Fibroblast of pulmonary artery (primary cell): ENCODE results near the gene ZFP36L1.
A peak's percentile ranks its signal among the peaks of the same experiment; 100 is the strongest.

ENCODE experiments used
- DNase-seq: peaks from one replicate; pipeline ENCODE4 v3.0.0-alpha.2; 2010; ENCODE audit warnings: low read depth
- H3K4me3 ChIP-seq: replicated peaks from 2 replicates; pipeline ENCODE4 v1.5.1; 2011; ENCODE audit warnings: low read depth, mild to moderate bottlenecking, control low read depth, low read length, moderate library complexity
- CTCF ChIP-seq: IDR thresholded peaks from 2 replicates; pipeline ENCODE4 v1.5.1; 2011; ENCODE audit warnings: mild to moderate bottlenecking, control low read depth, low read length, inconsistent platforms; ENCODE audit errors: missing control alignments

The ZFP36L1 gene

GRCh38 chr14:68792979-68793733 is at the start of gene ZFP36L1:
TSS of gene ZFP36L1 (minus strand) at chr14:68793067. CDS start at chr14:68792938, 129 bp downstream.
- H3K4me3 ChIP-seq: peak within 1 kb of the TSS; percentile 100
- peak; percentile 99 for DNase-seq
- no peak for TF ChIP-seq CTCF

- no peak for TF ChIP-seq CTCF
- DNase-seq: no peak
Measured at GRCh38 chr14:68842298-68842697, 49.4 kb upstream of the ZFP36L1 start.

GRCh38 chr14:68841016-68841809 is 48.3 kb upstream of the ZFP36L1 start:
- TF ChIP-seq CTCF: no peak
- DNase-seq: peak; percentile 35
- no peak overlapping the region for H3K4me3 ChIP-seq

More at GRCh38 chr14:68842298-68842697, 49.4 kb upstream of the ZFP36L1 start:
- H3K4me3 ChIP-seq: no peak overlapping the region

GRCh38 chr14:68840454-68840853 is 47.6 kb upstream of the ZFP36L1 start:
- no peak for DNase-seq
- TF ChIP-seq CTCF: no peak
- H3K4me3 ChIP-seq: no peak overlapping the region

GRCh38 chr14:68836082-68836481 is 43.2 kb upstream of the ZFP36L1 start:
- no peak overlapping the region for H3K4me3 ChIP-seq
- TF ChIP-seq CTCF: no peak
- DNase-seq: no peak

- no peak for TF ChIP-seq CTCF
Measured at GRCh38 chr14:68834816-68835215, 41.9 kb upstream of the ZFP36L1 start.

More at GRCh38 chr14:68834816-68835215, 41.9 kb upstream of the ZFP36L1 start:
- DNase-seq: no peak
- no peak overlapping the region for H3K4me3 ChIP-seq
